GM15510 (cell line): ENCODE measurements around the gene PDCL3.

Experiments
- POLR2A ChIP-seq: IDR thresholded peaks from 3 replicates; pipeline ENCODE4 v1.6.1; 2011; ENCODE audit warnings: borderline replicate concordance; ENCODE audit not compliant: insufficient read length; ENCODE audit errors: extremely low read depth

The PDCL3 gene

GRCh38 chr2:100613719-100614118 is 50.9 kb downstream of the PDCL3 start:
- TF ChIP-seq POLR2A, result no peak

- TF ChIP-seq POLR2A, result no peak
Measured at GRCh38 chr2:100614455-100615000, 51.7 kb downstream of the PDCL3 start.

- no peak for TF ChIP-seq POLR2A
Measured at GRCh38 chr2:100615471-100615870, 52.7 kb downstream of the PDCL3 start.

- TF ChIP-seq POLR2A, result no peak
Measured at GRCh38 chr2:100615886-100616285, 53.1 kb downstream of the PDCL3 start.

GRCh38 chr2:100616841-100617390 is 54.1 kb downstream of the PDCL3 start:
- TF ChIP-seq POLR2A, result no peak

GRCh38 chr2:100619951-100620350 is 57.2 kb downstream of the PDCL3 start:
- no peak for TF ChIP-seq POLR2A

- TF ChIP-seq POLR2A, result no peak
Measured at GRCh38 chr2:100620481-100620880, 57.7 kb downstream of the PDCL3 start.

GRCh38 chr2:100621371-100621951 is 58.7 kb downstream of the PDCL3 start:
- no peak for TF ChIP-seq POLR2A

GRCh38 chr2:100623033-100623715 is 60.4 kb downstream of the PDCL3 start:
- TF ChIP-seq POLR2A, result no peak

- no peak for TF ChIP-seq POLR2A
Measured at GRCh38 chr2:100623930-100624329, 61.1 kb downstream of the PDCL3 start.

GRCh38 chr2:100624536-100624935 is 61.7 kb downstream of the PDCL3 start:
- no peak for TF ChIP-seq POLR2A

GRCh38 chr2:100625717-100626116 is 62.9 kb downstream of the PDCL3 start:
- TF ChIP-seq POLR2A, result no peak
